Fibroblast of skin of scalp (primary cell): ENCODE results near the gene MEG3. TPM values are rescaled to one million over a fixed set of nuclear protein-coding genes. Genes with fewer than 3 reads are reported as not detected.
A peak's percentile ranks its signal among the peaks of the same experiment; 100 is the strongest.

Source experiments
- DNase-seq: peaks from one replicate; pipeline ENCODE4 v3.0.0-alpha.2; 2013
- polyA plus RNA-seq, 2 experiments: library from polyadenylated mRNA; unstranded; fragments of 120-200 nt; gene quantifications; one replicate each; pipeline ENCODE4 v1.2.1, GENCODE V29; 2013; ENCODE audit not compliant: insufficient read length in 2 of 2

Gene MEG3
- polyA plus RNA-seq (2013, experiment 1 of 2; ENCODE audit: insufficient read length), result 503 TPM
- 695 TPM for polyA plus RNA-seq (2013, experiment 2 of 2; ENCODE audit: insufficient read length)

DNA sequence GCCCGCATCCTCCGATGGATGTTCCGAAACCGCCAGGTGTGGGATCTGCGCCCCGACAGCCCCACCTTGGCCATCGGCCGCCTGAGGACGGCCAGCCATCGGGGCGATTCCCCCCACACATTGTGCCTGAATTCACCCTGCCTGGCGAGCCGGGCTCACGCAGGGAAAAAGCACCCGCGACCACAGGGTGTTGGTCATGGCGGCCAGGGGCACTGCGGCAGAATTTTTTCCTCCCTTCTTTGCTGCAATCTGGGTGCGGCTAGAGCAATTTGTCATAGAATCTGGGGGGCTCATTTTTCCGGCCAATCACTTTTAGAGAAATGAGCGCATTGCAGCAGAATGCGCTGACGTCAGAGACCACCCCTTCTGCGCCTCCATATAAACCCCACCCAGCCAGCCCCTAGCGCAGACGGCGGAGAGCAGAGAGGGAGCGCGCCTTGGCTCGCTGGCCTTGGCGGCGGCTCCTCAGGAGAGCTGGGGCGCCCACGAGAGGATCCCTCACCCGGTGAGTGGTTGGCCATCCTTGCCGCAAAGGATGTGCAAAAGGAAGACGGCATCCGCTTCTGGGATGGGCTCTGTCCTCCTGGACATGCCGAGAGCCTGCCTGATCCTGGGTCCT, at the start of gene MEG3:
Gene MEG3 (plus strand): TSS at position 406 of the 619 bp plus-strand sequence.
- peak; percentile 91 for DNase-seq

DNA sequence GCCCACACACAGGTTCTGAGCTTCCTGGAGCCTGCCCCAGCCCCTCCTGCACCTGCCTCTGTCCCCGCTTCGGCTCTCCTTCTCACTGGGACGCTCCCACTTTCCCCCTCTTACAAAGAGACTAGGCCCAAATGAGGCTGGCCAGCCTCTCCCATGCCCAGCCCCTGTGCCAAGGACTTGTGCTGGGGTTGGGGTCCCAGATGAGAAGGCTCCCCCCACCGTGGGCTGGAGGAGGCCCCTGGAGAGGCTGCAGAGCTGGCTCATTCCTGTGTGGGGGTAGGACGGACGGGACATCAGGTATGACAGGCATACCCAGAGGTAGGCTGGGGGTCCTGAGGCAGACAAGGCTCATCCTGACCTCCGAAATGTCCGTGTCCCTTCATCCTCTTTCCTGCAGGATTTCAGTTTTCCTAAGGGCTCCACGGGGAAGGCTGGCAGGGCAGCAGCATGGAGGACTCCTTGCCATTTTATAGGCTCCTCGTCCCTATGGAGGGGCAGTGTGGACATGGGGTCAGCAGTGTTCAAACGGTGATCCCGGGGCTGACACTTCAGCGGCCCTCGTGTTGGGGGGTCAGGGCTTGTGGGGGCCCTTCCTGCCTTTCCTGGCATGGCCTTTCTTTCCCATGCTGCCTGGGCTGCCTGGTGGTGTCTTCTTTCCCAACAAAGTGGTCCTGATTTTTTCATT, 49.1 kb upstream of the MEG3 start:
- DNase-seq, result no peak

GRCh38 chr14:100777366-100777817, 48.5 kb upstream of the MEG3 start:
- DNase-seq, result no peak

GRCh38 chr14:100777818-100778525, 47.9 kb upstream of the MEG3 start:
- DNase-seq, result no peak

- DNase-seq, result no peak
Measured at GRCh38 chr14:100778526-100778882, 47.4 kb upstream of the MEG3 start.

DNA sequence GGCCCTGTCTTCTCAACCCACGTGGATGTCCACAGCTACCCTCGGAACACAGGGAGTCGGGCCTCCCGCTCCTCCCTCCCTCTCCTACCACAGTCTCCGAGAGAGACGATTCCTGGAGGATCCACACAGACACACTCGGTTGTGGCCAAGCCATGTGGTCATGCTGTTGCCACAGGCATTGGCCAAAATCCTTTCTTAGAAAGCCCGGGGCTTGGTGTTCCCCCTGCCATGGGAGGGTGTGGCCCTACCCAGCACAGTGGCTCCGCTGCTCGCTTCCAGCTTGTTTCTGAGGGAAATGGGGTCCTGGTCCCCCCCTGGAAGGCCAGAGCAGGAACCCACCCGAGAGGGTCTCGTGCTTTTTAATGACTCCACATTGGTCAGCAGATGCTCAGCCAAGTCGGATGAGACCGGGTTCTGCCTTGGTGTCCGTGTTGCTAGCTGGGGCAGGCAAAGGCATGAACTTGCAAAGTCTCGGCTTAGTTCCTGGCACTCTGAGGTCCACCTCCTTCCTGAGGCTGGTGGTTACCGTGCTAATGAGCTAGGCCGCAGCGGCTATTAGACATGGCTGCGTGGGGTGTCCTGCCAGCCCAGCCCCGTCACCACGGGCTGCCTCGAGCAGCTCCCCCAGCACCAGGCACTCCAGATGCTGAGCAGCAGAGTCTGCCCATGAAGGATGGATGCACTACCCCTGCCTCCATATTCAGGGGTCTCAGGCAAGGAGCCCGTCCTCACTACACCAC, 46.8 kb upstream of the MEG3 start:
- no peak for DNase-seq

- no peak for DNase-seq
Measured at GRCh38 chr14:100779691-100780080, 46.2 kb upstream of the MEG3 start.

DNA sequence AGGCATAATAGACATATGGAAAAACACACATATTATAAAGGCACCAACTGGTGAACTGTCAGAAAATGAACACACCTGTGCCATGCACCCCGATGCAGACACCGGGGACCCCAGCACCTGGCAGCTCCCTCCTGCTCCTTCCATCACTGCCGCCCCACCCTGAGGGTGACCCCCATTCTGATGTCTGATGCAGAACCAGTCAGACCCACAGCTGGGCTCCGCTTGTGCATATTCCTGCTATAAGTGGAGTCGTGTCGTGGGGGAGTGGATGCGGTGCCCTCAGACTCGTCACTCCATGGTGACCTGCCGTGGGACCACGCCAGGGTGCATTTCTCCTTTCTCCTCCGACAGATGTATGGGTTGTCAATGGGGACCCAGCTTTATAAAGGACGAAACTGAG, 45.7 kb upstream of the MEG3 start:
- DNase-seq, result no peak

DNA sequence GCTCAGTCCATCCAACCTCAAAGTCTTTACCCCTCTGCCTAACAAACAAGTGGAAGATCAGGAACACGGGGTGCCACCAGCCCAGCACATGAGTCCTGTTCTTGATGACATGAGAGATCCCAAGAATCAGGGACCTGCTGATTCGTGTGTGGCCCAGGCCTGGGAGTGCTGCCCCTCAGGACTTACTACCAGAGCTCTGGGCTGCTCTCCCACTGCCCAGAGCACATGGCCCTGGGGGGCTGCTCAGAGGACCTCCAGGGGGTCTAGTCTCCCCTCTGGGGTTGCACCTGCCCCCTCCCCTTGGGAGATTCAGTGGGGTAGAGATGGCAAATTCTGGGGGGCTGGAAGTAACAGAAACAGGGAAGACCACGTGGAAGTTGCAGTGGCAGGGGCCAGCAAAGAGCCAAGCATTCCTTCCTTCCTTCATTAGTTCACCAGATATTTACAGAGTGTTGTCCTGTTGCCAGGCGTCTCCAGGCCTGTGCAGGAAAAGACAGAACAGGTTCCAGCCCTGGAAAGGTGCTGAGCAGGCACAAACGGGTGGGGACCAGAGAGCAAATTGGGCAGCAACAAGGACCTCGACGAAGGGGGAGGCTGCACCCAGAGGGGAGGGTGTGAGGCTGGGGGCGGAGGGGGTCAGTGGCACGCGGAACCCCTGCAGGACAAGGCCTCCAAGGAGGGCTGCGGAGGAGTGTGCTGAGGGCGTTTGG, 45.1 kb upstream of the MEG3 start:
- DNase-seq, result no peak

GRCh38 chr14:100781952-100782351, 44.0 kb upstream of the MEG3 start:
- no peak for DNase-seq

GRCh38 chr14:100782516-100783320, 43.2 kb upstream of the MEG3 start:
- DNase-seq, result no peak

GRCh38 chr14:100783630-100784370, 42.1 kb upstream of the MEG3 start:
- DNase-seq, result no peak

GRCh38 chr14:100784523-100785337, 41.2 kb upstream of the MEG3 start:
- no peak for DNase-seq

DNA sequence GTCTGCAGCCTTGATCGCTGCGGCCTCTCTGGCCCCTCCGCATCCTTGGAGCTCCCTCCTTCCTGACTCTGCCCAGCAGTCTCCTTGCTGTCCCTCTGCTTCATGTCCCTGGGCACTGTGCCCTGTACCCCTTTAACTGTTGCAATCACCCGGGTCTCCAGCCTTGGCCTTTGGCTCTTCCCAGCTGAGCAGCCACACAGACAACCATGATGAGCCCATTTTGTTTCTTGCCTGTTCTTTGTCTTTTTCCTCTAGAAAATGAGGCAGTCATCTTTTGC, 40.6 kb upstream of the MEG3 start:
- no peak for DNase-seq

DNA sequence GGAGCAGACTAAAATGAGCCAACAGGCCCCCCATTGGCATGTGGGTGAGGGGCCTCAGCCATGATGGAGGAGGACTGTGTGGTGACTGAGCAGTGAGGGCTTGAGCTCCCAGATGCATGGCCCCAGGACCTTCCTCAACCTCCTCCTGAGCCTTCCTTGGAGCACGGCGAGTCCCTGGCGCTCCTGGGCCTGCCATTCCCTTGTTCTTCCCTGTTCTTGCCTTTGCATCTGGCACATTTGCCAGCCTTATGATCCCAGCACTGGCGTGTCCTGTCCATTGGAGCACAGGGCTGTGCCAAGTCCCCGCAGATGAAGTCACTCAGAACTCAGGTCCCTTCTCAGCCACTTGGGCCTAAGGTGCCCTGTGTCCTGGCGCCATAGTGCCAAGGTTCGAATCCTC, 40.3 kb upstream of the MEG3 start:
- DNase-seq, result no peak

DNA sequence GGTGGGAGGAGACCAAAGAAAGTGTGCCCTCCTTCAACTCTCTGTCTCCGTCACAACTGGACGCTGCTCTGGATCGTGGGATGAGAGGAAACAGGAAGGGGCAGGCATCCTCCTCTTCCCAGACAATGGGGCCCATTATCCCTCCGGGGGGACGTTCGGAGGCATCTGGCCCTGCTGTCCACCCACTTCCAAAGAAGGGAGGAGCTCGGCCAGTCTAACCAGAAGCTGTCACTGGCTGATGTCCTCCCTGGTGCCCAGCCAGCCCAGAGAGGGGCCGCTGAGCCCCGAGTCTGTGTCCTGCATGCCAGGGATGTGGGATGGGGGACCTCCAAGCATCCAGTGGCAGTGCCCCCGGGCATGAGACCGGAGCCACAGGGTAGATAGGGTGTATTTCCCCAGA, 39.8 kb upstream of the MEG3 start:
- DNase-seq, result no peak

GRCh38 chr14:100786576-100787219, 39.2 kb upstream of the MEG3 start:
- DNase-seq, result no peak

DNA sequence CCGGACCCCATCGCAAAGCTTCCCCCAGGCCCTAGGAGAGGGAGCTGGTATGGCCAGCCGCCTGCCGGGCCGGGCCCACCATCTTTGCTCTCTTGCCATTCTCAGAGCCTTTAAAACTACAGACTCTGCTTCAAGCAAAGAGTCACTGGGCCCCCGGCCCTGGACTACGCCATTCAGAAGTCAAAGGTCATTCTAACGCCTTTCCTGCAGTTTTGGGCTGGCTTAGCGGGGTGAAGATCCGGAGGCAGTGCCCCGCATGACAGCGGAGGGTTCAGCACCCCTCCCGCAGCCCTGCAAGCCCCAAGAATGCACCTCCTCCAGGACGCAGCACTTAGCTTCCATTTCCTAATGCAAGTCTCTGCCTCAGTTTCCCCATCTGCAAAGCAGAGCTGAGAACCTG, 38.3 kb upstream of the MEG3 start:
- DNase-seq, result no peak

DNA sequence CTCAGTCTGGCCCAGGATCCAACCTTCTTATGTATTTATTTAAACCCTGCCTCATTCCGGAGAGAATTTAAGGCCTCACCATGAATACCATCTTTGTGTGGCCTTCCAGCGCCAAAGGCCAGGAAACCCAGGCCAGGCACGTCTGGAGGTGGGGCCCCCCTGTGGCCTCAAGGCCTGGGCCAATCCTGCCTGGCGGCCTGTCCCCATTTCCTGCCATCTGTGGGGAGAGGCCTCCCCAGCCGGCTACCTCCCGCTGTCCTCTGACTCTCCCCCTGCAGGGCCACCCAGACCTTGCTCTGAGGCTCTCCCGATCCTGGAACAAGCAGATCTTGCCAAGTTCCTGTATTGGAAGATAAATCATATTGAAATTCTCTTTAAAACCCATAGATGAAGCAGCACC, 37.4 kb upstream of the MEG3 start:
- no peak for DNase-seq

GRCh38 chr14:100788942-100789341, 37.0 kb upstream of the MEG3 start:
- DNase-seq, result no peak
